ENCODE results near the gene PHLDB3.

The PHLDB3 gene

DNA sequence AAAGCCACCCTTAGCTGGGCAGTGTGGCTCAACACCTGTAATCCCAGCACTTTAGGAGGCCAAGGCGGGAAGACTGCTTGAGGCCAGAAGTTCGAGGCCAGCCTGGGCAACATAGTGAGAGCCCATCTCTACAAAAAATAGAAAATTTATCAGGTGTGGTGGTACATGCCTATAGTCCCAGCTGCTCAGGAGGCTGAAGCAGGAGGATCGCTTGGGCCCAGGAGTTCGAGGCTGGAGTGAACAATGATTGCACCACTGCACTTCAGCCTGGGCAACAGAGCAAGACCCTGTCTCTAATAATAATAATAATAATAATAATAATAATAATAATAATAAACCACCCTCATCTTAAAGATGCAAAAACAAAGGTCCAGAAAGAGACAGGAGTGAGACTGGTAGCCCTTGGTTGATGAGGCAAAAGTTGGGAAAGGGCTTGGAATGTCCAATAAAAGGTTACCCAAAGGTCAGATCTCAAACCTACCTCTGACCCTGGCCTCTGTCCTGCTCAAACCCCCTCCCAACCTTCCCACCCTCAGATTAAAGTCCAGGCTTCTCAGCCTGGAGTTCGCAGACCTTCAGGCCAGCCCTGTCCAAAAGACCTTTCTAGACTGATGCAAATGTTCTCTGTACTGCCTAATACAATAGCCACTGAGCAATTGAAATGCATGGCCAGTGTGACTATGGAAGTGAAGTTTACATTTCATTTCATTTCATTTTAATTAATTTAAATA is 37.5 kb upstream of the PHLDB3 start:
- H3K36me3 ChIP-seq, result peaks cover 68% of the 10 kb centered on the region
- DNase-seq, result no peak
- peaks cover 8% of the 10 kb centered on the region for H3K9me3 ChIP-seq (ENCODE audit: severe bottlenecking)
- TF ChIP-seq, protein P1, sequence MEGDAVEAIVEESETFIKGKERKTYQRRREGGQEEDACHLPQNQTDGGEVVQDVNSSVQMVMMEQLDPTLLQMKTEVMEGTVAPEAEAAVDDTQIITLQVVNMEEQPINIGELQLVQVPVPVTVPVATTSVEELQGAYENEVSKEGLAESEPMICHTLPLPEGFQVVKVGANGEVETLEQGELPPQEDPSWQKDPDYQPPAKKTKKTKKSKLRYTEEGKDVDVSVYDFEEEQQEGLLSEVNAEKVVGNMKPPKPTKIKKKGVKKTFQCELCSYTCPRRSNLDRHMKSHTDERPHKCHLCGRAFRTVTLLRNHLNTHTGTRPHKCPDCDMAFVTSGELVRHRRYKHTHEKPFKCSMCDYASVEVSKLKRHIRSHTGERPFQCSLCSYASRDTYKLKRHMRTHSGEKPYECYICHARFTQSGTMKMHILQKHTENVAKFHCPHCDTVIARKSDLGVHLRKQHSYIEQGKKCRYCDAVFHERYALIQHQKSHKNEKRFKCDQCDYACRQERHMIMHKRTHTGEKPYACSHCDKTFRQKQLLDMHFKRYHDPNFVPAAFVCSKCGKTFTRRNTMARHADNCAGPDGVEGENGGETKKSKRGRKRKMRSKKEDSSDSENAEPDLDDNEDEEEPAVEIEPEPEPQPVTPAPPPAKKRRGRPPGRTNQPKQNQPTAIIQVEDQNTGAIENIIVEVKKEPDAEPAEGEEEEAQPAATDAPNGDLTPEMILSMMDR (IDR thresholded peaks at IDR 0.05; ENCODE audit: low read depth, low read length), result no peak
- no peak overlapping the region for H3K27ac ChIP-seq
- H3K27me3 ChIP-seq (ENCODE audit: insufficient read depth, low read depth, severe bottlenecking), result no peaks in the 10 kb centered on the region
- no peak overlapping the region for H3K4me3 ChIP-seq (ENCODE audit: low read depth, low read length)

DNA sequence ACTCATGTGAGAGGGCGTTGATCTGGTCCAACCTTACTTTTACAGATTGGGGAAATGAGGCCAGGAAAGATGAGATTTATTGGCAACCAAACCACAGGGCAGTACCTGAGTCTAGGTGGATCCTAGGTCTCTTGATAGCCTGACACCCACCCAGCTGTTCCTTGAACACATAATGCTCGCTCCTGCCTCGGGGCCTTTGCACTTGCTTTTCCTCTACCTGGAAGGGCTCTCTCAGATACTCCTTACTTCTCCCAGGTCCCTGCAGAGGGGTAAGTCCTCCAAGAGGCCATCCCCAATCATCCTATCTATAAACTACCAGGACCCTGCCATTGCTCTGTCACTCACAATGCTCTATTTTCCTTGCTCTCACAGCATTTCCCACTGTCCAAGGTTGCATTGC is 35.8 kb upstream of the PHLDB3 start:
- Histone ChIP-seq H3K9me3 (ENCODE audit: severe bottlenecking) (peaks cover 8% of the 10 kb centered on the region), H3K36me3 (peaks cover 68% of the 10 kb centered on the region), H3K27me3 (ENCODE audit: insufficient read depth, low read depth, severe bottlenecking) (no peaks in the 10 kb centered on the region), H3K27ac (no peak overlapping the region), H3K4me3 (ENCODE audit: low read depth, low read length) (no peak overlapping the region)
- no peak for DNase-seq
- TF ChIP-seq, protein P1 (IDR thresholded peaks at IDR 0.05; ENCODE audit: low read depth, low read length), result no peak

DNA sequence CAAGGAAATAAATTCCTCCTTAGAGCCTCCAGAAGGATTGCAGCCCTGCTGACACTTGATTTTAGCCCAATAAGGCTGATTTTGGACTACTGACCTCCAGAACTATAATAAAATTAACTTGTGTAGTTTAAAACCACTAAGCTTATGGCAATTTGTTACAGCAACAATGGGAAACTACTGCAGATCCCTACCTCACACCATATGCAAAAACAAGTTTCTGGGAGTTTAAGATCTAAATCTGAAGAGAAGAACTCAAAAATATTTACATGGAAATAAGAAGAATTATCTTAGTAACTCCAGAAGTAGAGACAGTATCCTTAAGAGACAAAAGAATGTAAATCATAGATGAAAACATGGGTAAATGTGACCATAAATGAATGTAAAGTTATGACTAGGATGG is 34.4 kb upstream of the PHLDB3 start:
- TF ChIP-seq, protein P1 (IDR thresholded peaks at IDR 0.05; ENCODE audit: low read depth, low read length), result no peak
- no peak overlapping the region for H3K4me3 ChIP-seq (ENCODE audit: low read depth, low read length)

DNA sequence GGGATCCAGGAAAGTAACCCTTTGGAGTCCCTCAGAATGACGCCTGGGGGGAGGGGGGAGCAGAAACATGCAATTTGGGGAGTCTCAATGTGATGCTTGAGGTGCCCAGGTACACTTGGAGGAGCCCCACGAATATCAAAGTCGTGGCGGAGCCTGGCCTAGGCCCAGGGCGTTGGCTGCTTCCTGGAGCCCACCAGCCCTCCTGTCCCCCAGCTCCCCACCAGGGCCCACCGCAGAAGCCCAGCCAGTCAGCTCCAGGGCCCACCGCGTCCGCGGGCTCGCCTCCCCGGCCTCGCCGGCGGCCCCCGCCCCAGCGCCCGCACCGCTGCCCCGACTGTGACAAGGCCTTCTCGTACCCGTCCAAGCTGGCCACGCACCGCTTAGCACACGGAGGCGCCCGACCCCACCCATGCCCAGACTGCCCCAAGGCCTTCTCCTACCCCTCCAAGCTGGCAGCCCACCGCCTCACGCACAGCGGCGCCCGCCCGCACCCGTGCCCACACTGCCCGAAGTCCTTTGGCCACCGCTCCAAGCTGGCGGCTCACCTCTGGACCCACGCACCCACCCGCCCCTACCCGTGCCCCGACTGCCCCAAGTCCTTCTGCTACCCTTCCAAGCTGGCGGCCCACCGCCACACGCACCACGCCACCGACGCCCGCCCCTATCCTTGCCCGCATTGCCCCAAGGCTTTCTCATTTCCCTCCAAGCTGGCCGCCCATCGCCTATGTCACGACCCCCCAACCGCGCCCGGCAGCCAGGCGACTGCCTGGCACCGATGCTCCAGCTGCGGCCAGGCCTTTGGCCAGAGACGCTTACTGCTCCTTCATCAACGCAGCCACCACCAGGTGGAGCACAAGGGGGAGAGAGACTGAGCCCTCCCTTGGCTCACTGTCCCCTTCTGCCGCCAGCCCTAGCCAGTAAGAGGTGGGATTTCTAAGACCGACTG is 30.5 kb upstream of the PHLDB3 start:
- Histone ChIP-seq H3K36me3 (peaks cover 25% of the 10 kb centered on the region), H3K27me3 (ENCODE audit: insufficient read depth, low read depth, severe bottlenecking) (no peaks in the 10 kb centered on the region), H3K9me3 (ENCODE audit: severe bottlenecking) (peaks cover 8% of the 10 kb centered on the region), H3K4me3 (ENCODE audit: low read depth, low read length) (no peak overlapping the region), H3K27ac (peak overlapping the region; percentile 33; the same call in 1 of the 2 replicates)
- peak; percentile 81 for DNase-seq
- TF ChIP-seq, protein P1 (IDR thresholded peaks at IDR 0.05; ENCODE audit: low read depth, low read length), result peak; percentile 79

More for the DNA sequence above, 34.4 kb upstream of the PHLDB3 start:
- DNase-seq, result no peak
- H3K9me3 ChIP-seq (ENCODE audit: severe bottlenecking), result peaks cover 8% of the 10 kb centered on the region
- H3K27me3 ChIP-seq (ENCODE audit: insufficient read depth, low read depth, severe bottlenecking), result no peaks in the 10 kb centered on the region
- H3K36me3 ChIP-seq, result peaks cover 60% of the 10 kb centered on the region
- H3K27ac ChIP-seq, result no peak overlapping the region

DNA sequence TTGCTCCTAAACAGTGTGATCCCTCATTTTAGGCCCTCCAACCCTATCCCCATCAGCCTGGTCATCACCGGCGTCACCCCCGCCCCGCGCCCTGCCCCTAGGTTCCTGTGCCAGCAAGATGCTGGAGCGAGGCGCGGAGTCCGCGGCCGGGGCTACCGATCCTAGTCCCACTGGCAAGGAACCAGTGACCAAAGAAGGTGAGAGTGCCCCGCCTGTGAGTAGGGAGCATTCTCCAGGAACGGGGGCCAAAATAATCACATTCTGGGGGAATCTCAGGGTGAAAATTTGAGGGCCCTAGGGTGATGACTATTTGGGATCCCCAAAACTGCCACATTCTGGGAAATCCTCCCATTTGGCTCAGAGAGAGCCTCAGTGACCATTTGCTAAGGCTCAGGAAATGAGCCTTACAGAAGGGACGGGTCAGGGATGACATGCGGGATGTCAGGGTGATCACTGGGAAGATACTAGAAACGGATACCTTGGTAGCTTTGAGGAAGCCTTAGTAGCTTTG is 29.8 kb upstream of the PHLDB3 start:
- peaks cover 5% of the 10 kb centered on the region for H3K9me3 ChIP-seq (ENCODE audit: severe bottlenecking)
- peak overlapping the region; percentile 33; the same call in 1 of the 2 replicates for H3K27ac ChIP-seq
- no peaks in the 10 kb centered on the region for H3K27me3 ChIP-seq (ENCODE audit: insufficient read depth, low read depth, severe bottlenecking)
- H3K4me3 ChIP-seq (ENCODE audit: low read depth, low read length), result no peak overlapping the region
- H3K36me3 ChIP-seq, result peaks cover 20% of the 10 kb centered on the region
- TF ChIP-seq, protein P1 (IDR thresholded peaks at IDR 0.05; ENCODE audit: low read depth, low read length), result no peak
- DNase-seq, result no peak
